PC-3 (cell line): ENCODE data around the gene RRBP1. TPM values are rescaled to one million over a fixed set of nuclear protein-coding genes. Genes with fewer than 3 reads are reported as not detected.

Source experiments
- ATAC-seq: fragments of 200-7000 bp; cut with Tn5 transposase; 2 replicates; pipeline ENCODE4 v1.9.1; 2020; ENCODE audit warnings: mild to moderate bottlenecking, moderate library complexity
- BruUV-seq: library from RNA; stranded (reverse); fragments of 400-500 nt; replicated peaks from 2 replicates; lab custom pipeline; 2021; lab: Mats Ljungman, UMichigan
- CTCF ChIA-PET: fragments of 300-600 bp; sonication (Branson Sonifier 250); formaldehyde crosslinking; loops from one replicate; lab custom pipeline; 2022; ENCODE audit warnings: antibody characterized with exemption; lab: Charles Lee
- POLR2A ChIA-PET: fragments of 300-600 bp; sonication (Branson Sonifier 250); formaldehyde crosslinking; loops from one replicate; lab custom pipeline; 2022; ENCODE audit warnings: antibody characterized with exemption; ENCODE audit not compliant: unreplicated experiment; lab: Charles Lee
- DNase-seq: peaks from one replicate; pipeline ENCODE4 v3.0.0-alpha.2; 2015
- H2AFZ ChIP-seq: fragments of 300-600 bp; sonication (generic); 2 replicates; pipeline ENCODE4 v1.6.0; 2016; ENCODE audit warnings: antibody characterized with exemption, low read length
- H3F3A ChIP-seq: fragments of 300-600 bp; sonication (generic); one replicate; pipeline ENCODE4 v1.6.0; 2017; ENCODE audit warnings: antibody characterized with exemption, low read length, control low read depth, mild to moderate bottlenecking; ENCODE audit not compliant: unreplicated experiment
- H3K27ac ChIP-seq: fragments of 300-600 bp; sonication (generic); 2 replicates; pipeline ENCODE4 v1.5.1; 2016; ENCODE audit warnings: mild to moderate bottlenecking, low read length
- H3K27me3 ChIP-seq: fragments of 300-600 bp; sonication (generic); 2 replicates; pipeline ENCODE4 v1.6.1; 2016; ENCODE audit warnings: low read length, mixed read lengths
- H3K36me3 ChIP-seq: fragments of 300-600 bp; sonication (generic); 2 replicates; pipeline ENCODE4 v1.6.1; 2016; ENCODE audit warnings: low read depth, mixed run types, low read length, mixed read lengths
- H3K4me1 ChIP-seq: fragments of 300-600 bp; sonication (generic); 2 replicates; pipeline ENCODE4 v1.5.1; 2016; ENCODE audit warnings: low read length; ENCODE audit not compliant: insufficient read depth
- H3K4me2 ChIP-seq: fragments of 300-600 bp; sonication (generic); 2 replicates; pipeline ENCODE4 v1.6.0; 2016; ENCODE audit warnings: low read length
- H3K4me3 ChIP-seq: fragments of 300-600 bp; sonication (generic); 2 replicates; pipeline ENCODE4 v1.5.1; 2016; ENCODE audit warnings: mild to moderate bottlenecking, low read length, mixed read lengths
- H3K79me2 ChIP-seq: fragments of 300-600 bp; sonication (generic); 2 replicates; pipeline ENCODE4 v1.6.1; 2017; ENCODE audit warnings: low read length, mixed read lengths
- H3K9ac ChIP-seq: fragments of 300-600 bp; sonication (generic); 2 replicates; pipeline ENCODE4 v1.6.0; 2016; ENCODE audit warnings: mild to moderate bottlenecking, low read length
- H3K9me2 ChIP-seq: fragments of 300-600 bp; sonication (generic); replicated peaks from 2 replicates; pipeline ENCODE4 v1.6.1; 2016; ENCODE audit warnings: mixed run types, low read length, mixed read lengths
- H3K9me3 ChIP-seq: fragments of 300-600 bp; sonication (generic); 2 replicates; pipeline ENCODE4 v1.6.1; 2016; ENCODE audit warnings: low read length, mixed read lengths
- H4K20me1 ChIP-seq: fragments of 300-600 bp; sonication (generic); 2 replicates; pipeline ENCODE4 v1.6.1; 2016; ENCODE audit warnings: low read length, mixed read lengths
- EZH2 ChIP-seq: fragments of 300-600 bp; sonication (generic); IDR thresholded peaks from one replicate; pipeline ENCODE4 v1.6.1; 2017; ENCODE audit warnings: antibody characterized with exemption, mild to moderate bottlenecking, low read length; ENCODE audit not compliant: unreplicated experiment
- EZH2phosphoT487 ChIP-seq: fragments of 300-600 bp; sonication (generic); IDR thresholded peaks from 2 replicates; pipeline ENCODE4 v1.6.1; 2018; ENCODE audit warnings: mild to moderate bottlenecking, antibody characterized with exemption, low read length, borderline replicate concordance
- intact Hi-C: fragments of 100-400 bp; cut with micrococcal nuclease; formaldehyde crosslinking; loops from 2 replicates; pipeline ENCODE4 v1.9.0; 2023
- total RNA-seq: library from RNA; depleted of rRNA; stranded (reverse); fragments of >200 nt; gene quantifications from 2 replicates; pipeline ENCODE4 v1.2.3, GENCODE V29; 2014
- TF ChIP-seq, protein P1 (sequence below): fragments of 300-600 bp; sonication (generic); conservative IDR thresholded peaks from 2 replicates; pipeline ENCODE4 v1.5.1; 2017; ENCODE audit warnings: antibody characterized with exemption, low read depth, mild to moderate bottlenecking, low read length

The RRBP1 gene
- total RNA-seq, 1 experiment from 2014 or later: 176 TPM

DNA sequence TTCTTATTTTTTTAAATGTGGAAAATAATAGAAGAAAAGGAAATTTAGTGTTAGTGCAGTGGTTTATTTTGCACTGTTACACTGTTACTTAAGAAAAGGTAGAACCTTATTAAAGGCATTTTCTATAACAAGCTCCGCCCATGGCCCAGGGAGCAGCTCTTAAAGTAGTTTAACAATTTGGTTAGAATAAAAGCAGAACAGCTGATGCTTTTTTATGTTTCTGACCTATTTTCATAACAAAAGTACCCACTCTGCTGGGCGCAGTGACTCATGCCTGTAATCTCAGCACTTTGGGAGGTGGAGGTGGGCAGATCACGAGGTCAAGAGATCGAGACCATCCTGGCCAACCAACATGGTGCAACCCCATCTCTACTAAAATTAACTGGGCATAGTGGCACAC is 79.5 kb downstream of the RRBP1 start:
- H3K4me3 ChIP-seq: no peak overlapping the region
- peaks cover 47% of the 10 kb centered on the region for H3K36me3 ChIP-seq
- no peak overlapping the region for H3K27ac ChIP-seq
- ATAC-seq (no peak), DNase-seq (no peak)
- no peaks in the 10 kb centered on the region for H3K9me2 ChIP-seq
- no peak overlapping the region for H3K9ac ChIP-seq
- peaks cover 4% of the 10 kb centered on the region; the same call in 1 of the 2 replicates for H3K9me3 ChIP-seq
- peaks cover 28% of the 10 kb centered on the region for H4K20me1 ChIP-seq
- peaks cover 9% of the 10 kb centered on the region for H3F3A ChIP-seq
- POLR2A ChIA-PET: no interaction called here
- intact Hi-C loops: no loop called here
- TF ChIP-seq, protein P1, sequence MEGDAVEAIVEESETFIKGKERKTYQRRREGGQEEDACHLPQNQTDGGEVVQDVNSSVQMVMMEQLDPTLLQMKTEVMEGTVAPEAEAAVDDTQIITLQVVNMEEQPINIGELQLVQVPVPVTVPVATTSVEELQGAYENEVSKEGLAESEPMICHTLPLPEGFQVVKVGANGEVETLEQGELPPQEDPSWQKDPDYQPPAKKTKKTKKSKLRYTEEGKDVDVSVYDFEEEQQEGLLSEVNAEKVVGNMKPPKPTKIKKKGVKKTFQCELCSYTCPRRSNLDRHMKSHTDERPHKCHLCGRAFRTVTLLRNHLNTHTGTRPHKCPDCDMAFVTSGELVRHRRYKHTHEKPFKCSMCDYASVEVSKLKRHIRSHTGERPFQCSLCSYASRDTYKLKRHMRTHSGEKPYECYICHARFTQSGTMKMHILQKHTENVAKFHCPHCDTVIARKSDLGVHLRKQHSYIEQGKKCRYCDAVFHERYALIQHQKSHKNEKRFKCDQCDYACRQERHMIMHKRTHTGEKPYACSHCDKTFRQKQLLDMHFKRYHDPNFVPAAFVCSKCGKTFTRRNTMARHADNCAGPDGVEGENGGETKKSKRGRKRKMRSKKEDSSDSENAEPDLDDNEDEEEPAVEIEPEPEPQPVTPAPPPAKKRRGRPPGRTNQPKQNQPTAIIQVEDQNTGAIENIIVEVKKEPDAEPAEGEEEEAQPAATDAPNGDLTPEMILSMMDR: no peak
- CTCF ChIA-PET: no interaction called here
- H3K4me2 ChIP-seq: no peak overlapping the region
- BruUV-seq: no TSS peak
- H3K4me1 ChIP-seq: peaks cover 23% of the 10 kb centered on the region
- no peaks in the 10 kb centered on the region for H3K27me3 ChIP-seq
- no peak overlapping the region for H2AFZ ChIP-seq
- peaks cover 65% of the 10 kb centered on the region for H3K79me2 ChIP-seq

DNA sequence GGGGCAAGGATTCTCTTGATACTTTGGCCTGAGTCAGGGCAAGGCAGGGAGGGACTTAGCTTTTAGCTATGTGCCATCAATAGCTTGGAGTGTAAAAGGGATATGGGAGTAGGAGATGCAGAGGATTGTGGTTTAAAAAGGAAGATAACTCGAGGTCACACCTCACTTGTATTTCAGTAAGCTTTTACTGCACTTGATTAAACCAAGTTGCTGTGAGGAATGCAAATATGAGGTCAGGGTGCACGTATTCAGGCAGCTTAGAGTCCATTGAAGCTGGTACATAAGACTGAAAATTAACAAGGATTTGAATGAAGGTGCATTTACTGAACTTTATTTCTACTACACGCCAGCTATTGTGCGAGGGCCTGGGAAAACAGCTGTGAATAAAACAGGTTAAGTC is 80.1 kb downstream of the RRBP1 start:
- Histone ChIP-seq H3F3A (peaks cover 9% of the 10 kb centered on the region), H3K27me3 (no peaks in the 10 kb centered on the region), H2AFZ (no peak overlapping the region), H3K9me2 (no peaks in the 10 kb centered on the region), H3K27ac (no peak overlapping the region), H3K9ac (no peak overlapping the region), H3K4me1 (peaks cover 23% of the 10 kb centered on the region), H3K4me2 (no peak overlapping the region), H3K79me2 (peaks cover 67% of the 10 kb centered on the region), H4K20me1 (peaks cover 30% of the 10 kb centered on the region), H3K36me3 (peaks cover 47% of the 10 kb centered on the region), H3K9me3 (peaks cover 8% of the 10 kb centered on the region; the same call in 1 of the 2 replicates), H3K4me3 (no peak overlapping the region)
- BruUV-seq: no TSS peak
- intact Hi-C loops: no loop called here
- CTCF ChIA-PET: interaction anchor here (0.6 kb wide), 1 partner anchor 36 kb away, joined by 4 read pairs; no protein-coding TSS in a partner anchor
- TF ChIP-seq, protein P1: no peak
- no peak for TF ChIP-seq EZH2
- no peak for TF ChIP-seq EZH2phosphoT487
- DNase-seq (no peak), ATAC-seq (no peak)
- POLR2A ChIA-PET: interaction anchor here (0.5 kb wide), 1 partner anchor 22 kb away, joined by 11 read pairs; no protein-coding TSS in a partner anchor

DNA sequence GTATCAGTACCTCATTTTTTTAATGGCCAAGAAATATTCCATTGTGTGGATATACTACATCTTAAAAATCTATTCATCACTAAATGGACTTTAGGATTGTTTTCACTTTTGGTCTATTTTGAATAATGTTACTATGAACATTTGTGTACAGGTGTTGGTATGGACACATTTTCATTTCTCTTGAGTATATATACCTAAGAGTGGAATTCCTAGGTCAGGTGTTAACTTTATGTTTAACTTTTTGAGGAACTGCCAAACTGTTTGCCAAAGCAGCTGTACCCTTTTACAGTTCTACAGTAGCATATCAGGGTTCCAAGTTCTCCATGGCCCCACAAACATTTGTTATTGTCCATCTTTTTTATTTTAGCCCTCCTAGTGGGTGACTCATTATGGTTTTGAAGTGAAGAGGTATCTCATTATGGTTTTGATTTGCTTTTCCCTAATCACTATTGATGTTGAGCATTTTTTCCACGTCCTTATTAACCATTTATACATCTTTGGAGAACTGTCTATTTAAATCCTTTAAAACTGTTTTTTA is 84.0 kb downstream of the RRBP1 start:
- no TSS peak for BruUV-seq

More for the DNA sequence above, 84.0 kb downstream of the RRBP1 start:
- TF ChIP-seq, protein P1: no peak
- TF ChIP-seq EZH2: no peak
- TF ChIP-seq EZH2phosphoT487: no peak
- Histone ChIP-seq H3K27me3 (no peaks in the 10 kb centered on the region), H3K4me3 (no peak overlapping the region), H3F3A (no peaks in the 10 kb centered on the region), H3K4me1 (peaks cover 20% of the 10 kb centered on the region), H3K9me2 (no peaks in the 10 kb centered on the region), H3K79me2 (peaks cover 91% of the 10 kb centered on the region), H3K4me2 (no peak overlapping the region), H4K20me1 (peaks cover 45% of the 10 kb centered on the region), H3K9me3 (peaks cover 10% of the 10 kb centered on the region; the same call in 1 of the 2 replicates), H3K9ac (no peak overlapping the region), H3K36me3 (peaks cover 55% of the 10 kb centered on the region), H3K27ac (no peak overlapping the region), H2AFZ (no peak overlapping the region)
- DNase-seq: no peak
- ChIA-PET CTCF (no interaction called here), POLR2A (no interaction called here)
- intact Hi-C loops: no loop called here
- no peak for ATAC-seq
